Endothelial cell of umbilical vein (primary cell): ENCODE measurements around the gene MEGF11. TPM values are rescaled to one million over a fixed set of nuclear protein-coding genes. Genes with fewer than 3 reads are reported as not detected.

Source experiments
- BruUV-seq: library from RNA; stranded (reverse); fragments of 400-500 nt; replicated peaks from 2 replicates; lab custom pipeline; 2021; lab: Mats Ljungman, UMichigan
- CTCF ChIA-PET: fragments of 300-600, 350-600 bp; sonication (Branson Sonifier 250); formaldehyde crosslinking; loops from one replicate; lab custom pipeline; 2021; ENCODE audit warnings: antibody characterized with exemption, inconsistent platforms; lab: Charles Lee
- POLR2A ChIA-PET: fragments of 300-600, 350-600 bp; sonication (Branson Sonifier 250); formaldehyde crosslinking; loops from one replicate; lab custom pipeline; 2021; ENCODE audit warnings: antibody characterized with exemption, inconsistent platforms; lab: Charles Lee
- DNase-seq: peaks from one replicate; pipeline ENCODE4 v3.0.0-alpha.2; 2011; ENCODE audit warnings: low read depth, low spot score
- FAIRE-seq: peaks from 2 replicates; lab custom pipeline; 2011; peaks lifted over from hg19 to GRCh38; lab: Jason Lieb, UNC
- H2AFZ ChIP-seq: 2 replicates; pipeline ENCODE4 v1.6.0; 2012; ENCODE audit warnings: low read depth, low read length, control low read depth, inconsistent platforms
- H3K27ac ChIP-seq: 2 replicates; pipeline ENCODE4 v1.5.1; 2011; ENCODE audit warnings: low read depth, mild to moderate bottlenecking, control low read depth, low read length, moderate library complexity; ENCODE audit not compliant: insufficient read depth
- H3K27me3 ChIP-seq, 2 experiments: 2 replicates each; pipeline versions ENCODE4 v1.6.0 to v1.6.1; 2011; ENCODE audit warnings: low read length in 2 of 2, mixed read lengths in 1 of 2; ENCODE audit not compliant: control insufficient read depth in 2 of 2, insufficient read depth in 2 of 2
- H3K36me3 ChIP-seq, 2 experiments: 2 replicates in 1 of 2; 3 replicates in 1 of 2; pipeline ENCODE4 v1.5.1; 2011; ENCODE audit warnings: low read length in 2 of 2, mild to moderate bottlenecking in 1 of 2, moderate library complexity in 1 of 2; ENCODE audit not compliant: control insufficient read depth in 2 of 2, insufficient read depth in 2 of 2; ENCODE audit errors: extremely low read depth in 1 of 2
- H3K4me1 ChIP-seq: 3 replicates; pipeline ENCODE4 v1.5.1; 2011; ENCODE audit warnings: mild to moderate bottlenecking, low read length; ENCODE audit not compliant: control insufficient read depth, insufficient read depth; ENCODE audit errors: extremely low read depth
- H3K4me2 ChIP-seq: 2 replicates; pipeline ENCODE4 v1.6.1; 2011; ENCODE audit warnings: low read length, control low read depth, mixed read lengths; ENCODE audit not compliant: insufficient read depth
- H3K4me3 ChIP-seq, 3 experiments: fragments of 200-600 bp in 1 of 3; sonication (generic), shearing (Covaris generic) in 1 of 3; replicated peaks in 1 of 3; 2 replicates each; pipeline ENCODE4 v1.5.1; 2011 to 2016; ENCODE audit warnings: control low read depth in 3 of 3, low read length in 3 of 3, mild to moderate bottlenecking in 2 of 3, inconsistent platforms in 1 of 3, low read depth in 1 of 3, moderate library complexity in 1 of 3; ENCODE audit not compliant: insufficient read depth in 1 of 3
- H3K79me2 ChIP-seq: 2 replicates; pipeline ENCODE4 v1.6.0; 2012; ENCODE audit warnings: low read length, inconsistent platforms; ENCODE audit not compliant: control insufficient read depth, insufficient read depth
- H3K9ac ChIP-seq: replicated peaks from 2 replicates; pipeline ENCODE3; 2011; ENCODE audit warnings: low read length, control low read depth; ENCODE audit not compliant: insufficient read depth; ENCODE audit errors: extremely low read depth
- H3K9me1 ChIP-seq: replicated peaks from 3 replicates; pipeline ENCODE4 v1.6.0; 2011; ENCODE audit warnings: mild to moderate bottlenecking, low read length; ENCODE audit not compliant: control insufficient read depth, insufficient read depth; ENCODE audit errors: extremely low read depth
- H3K9me3 ChIP-seq: replicated peaks from 2 replicates; pipeline ENCODE4 v1.5.1; 2012; ENCODE audit warnings: low read length, inconsistent platforms; ENCODE audit not compliant: control insufficient read depth, insufficient read depth
- H4K20me1 ChIP-seq: replicated peaks from 2 replicates; pipeline ENCODE3; 2011; ENCODE audit warnings: mild to moderate bottlenecking, low read length; ENCODE audit not compliant: control insufficient read depth, insufficient read depth; ENCODE audit errors: extremely low read depth
- EZH2 ChIP-seq: IDR thresholded peaks from 2 replicates; pipeline ENCODE4 v1.6.1; 2012; ENCODE audit warnings: borderline replicate concordance, low read depth, mild to moderate bottlenecking, moderate library complexity, low read length, inconsistent platforms; ENCODE audit not compliant: severe bottlenecking
- FOS ChIP-seq: IDR thresholded peaks from 2 replicates; pipeline ENCODE4 v1.6.1; 2011; ENCODE audit warnings: mild to moderate bottlenecking, low read length, moderate library complexity, borderline replicate concordance; ENCODE audit not compliant: insufficient read depth
- GATA2 ChIP-seq: IDR thresholded peaks from 2 replicates; pipeline ENCODE4 v1.7.0; 2011; ENCODE audit warnings: low read depth, mild to moderate bottlenecking, moderate library complexity, mixed read lengths, low read length; ENCODE audit not compliant: insufficient read length, insufficient read depth
- JUN ChIP-seq: IDR thresholded peaks from 2 replicates; pipeline ENCODE4 v1.6.1; 2011; ENCODE audit warnings: borderline replicate concordance, low read depth; ENCODE audit not compliant: insufficient read length, insufficient read depth
- MYC ChIP-seq: IDR thresholded peaks from one replicate; pipeline ENCODE4 v1.6.1; 2011; ENCODE audit warnings: mild to moderate bottlenecking, low read depth, low read length
- POLR2A ChIP-seq: IDR thresholded peaks from 2 replicates; pipeline ENCODE4 v1.6.1; 2012; ENCODE audit warnings: low read depth, mild to moderate bottlenecking, control low read depth, low read length
- POLR2AphosphoS5 ChIP-seq: IDR thresholded peaks from 2 replicates; pipeline ENCODE4 v1.6.1; 2012; ENCODE audit warnings: low read depth, mild to moderate bottlenecking, control low read depth, low read length, moderate library complexity; ENCODE audit not compliant: insufficient read depth
- dilution Hi-C: fragments of 300-500 bp; cut with MboI; formaldehyde crosslinking; loops from one replicate; pipeline ENCODE4 v1.15.0; 2019; ENCODE audit warnings: low sequenced_read_pairs; ENCODE audit not compliant: extremely low pct_ligation_motif_present
- intact Hi-C: fragments of 100-400 bp; cut with micrococcal nuclease; formaldehyde crosslinking; loops from one replicate; pipeline ENCODE4 v1.10.0; 2022
- polyA plus RNA-seq, 4 experiments: library from polyadenylated mRNA; depleted of rRNA in 3 of 4; stranded (reverse) in 3 of 4; unstranded in 1 of 4; fragments of >200 nt; gene quantifications; 2 replicates each; pipeline versions ENCODE4 v1.2.1 to v1.2.3, GENCODE V29; 2011 to 2012; ENCODE audit warnings: missing spikeins in 1 of 4
- total RNA-seq: library from RNA; stranded (reverse); gene quantifications from 2 replicates; pipeline ENCODE4 v1.2.3, GENCODE V29; 2021
- TF ChIP-seq, protein P1 (sequence below): IDR thresholded peaks from 2 replicates; pipeline ENCODE4 v1.6.1; 2011; ENCODE audit not compliant: insufficient read depth, insufficient read length
- TF ChIP-seq, protein P2 (sequence below), 2 donors: IDR thresholded peaks; 1 replicate in 1 of 2; 2 replicates in 1 of 2; pipeline ENCODE4 v1.5.1; 2011; ENCODE audit warnings: low read length in 2 of 2, mild to moderate bottlenecking in 2 of 2, moderate library complexity in 2 of 2, control low read depth in 1 of 2, inconsistent platforms in 1 of 2, low read depth in 1 of 2; ENCODE audit not compliant: insufficient read depth in 1 of 2; ENCODE audit errors: extremely low read depth in 1 of 2

The MEGF11 gene
- total and polyA plus RNA-seq, 2 donors (not counting 3 experiments of a cell fraction or from before 2014, with no cell fraction given) = not detected

DNA sequence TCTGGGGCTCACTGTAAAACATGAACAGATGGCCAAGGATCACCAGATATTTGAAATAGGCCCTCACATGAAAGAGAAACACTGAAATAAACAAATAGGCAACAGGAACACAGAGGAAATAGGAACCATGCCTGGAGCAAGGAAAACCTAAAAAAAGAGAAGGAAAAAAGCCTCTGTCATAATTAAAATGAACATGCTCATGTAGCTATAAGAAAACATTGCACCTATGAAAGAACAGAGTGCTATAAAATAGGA lies 281.9 kb downstream of the MEGF11 start:
- dilution Hi-C loops (no loop called here), intact Hi-C loops (no loop called here)
- H3K27me3 ChIP-seq = peaks cover 19 to 23% of the 10 kb centered on the region in 2 experiments
- no peaks in the 10 kb centered on the region for H3K36me3 ChIP-seq
- no peaks in the 10 kb centered on the region for H3K9me1 ChIP-seq
- FAIRE-seq (no peak), DNase-seq (no peak)
- no peak overlapping the region for H3K27ac ChIP-seq
- TF ChIP-seq POLR2AphosphoS5 = no peak
- TF ChIP-seq, protein P1, sequence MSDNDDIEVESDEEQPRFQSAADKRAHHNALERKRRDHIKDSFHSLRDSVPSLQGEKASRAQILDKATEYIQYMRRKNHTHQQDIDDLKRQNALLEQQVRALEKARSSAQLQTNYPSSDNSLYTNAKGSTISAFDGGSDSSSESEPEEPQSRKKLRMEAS = no peak
- no peak for TF ChIP-seq POLR2A
- TF ChIP-seq JUN = no peak
- TF ChIP-seq, protein P2, sequence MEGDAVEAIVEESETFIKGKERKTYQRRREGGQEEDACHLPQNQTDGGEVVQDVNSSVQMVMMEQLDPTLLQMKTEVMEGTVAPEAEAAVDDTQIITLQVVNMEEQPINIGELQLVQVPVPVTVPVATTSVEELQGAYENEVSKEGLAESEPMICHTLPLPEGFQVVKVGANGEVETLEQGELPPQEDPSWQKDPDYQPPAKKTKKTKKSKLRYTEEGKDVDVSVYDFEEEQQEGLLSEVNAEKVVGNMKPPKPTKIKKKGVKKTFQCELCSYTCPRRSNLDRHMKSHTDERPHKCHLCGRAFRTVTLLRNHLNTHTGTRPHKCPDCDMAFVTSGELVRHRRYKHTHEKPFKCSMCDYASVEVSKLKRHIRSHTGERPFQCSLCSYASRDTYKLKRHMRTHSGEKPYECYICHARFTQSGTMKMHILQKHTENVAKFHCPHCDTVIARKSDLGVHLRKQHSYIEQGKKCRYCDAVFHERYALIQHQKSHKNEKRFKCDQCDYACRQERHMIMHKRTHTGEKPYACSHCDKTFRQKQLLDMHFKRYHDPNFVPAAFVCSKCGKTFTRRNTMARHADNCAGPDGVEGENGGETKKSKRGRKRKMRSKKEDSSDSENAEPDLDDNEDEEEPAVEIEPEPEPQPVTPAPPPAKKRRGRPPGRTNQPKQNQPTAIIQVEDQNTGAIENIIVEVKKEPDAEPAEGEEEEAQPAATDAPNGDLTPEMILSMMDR (IDR thresholded peaks at IDR 0.05; ENCODE audit: extremely low read depth in 1 of 2, insufficient read depth in 1 of 2, low read depth in 1 of 2, low read length in 2 of 2) = no peak
- no peak for TF ChIP-seq EZH2
- TF ChIP-seq GATA2 = no peak
- TF ChIP-seq MYC = no peak
- TF ChIP-seq FOS = no peak
- H3K9ac ChIP-seq = no peak overlapping the region
- H3K4me1 ChIP-seq = no peaks in the 10 kb centered on the region
- no TSS peak for BruUV-seq
- H4K20me1 ChIP-seq = no peaks in the 10 kb centered on the region
- H3K79me2 ChIP-seq = no peaks in the 10 kb centered on the region
- no peak overlapping the region for H3K4me3 ChIP-seq
- no peak overlapping the region for H3K4me2 ChIP-seq
- POLR2A ChIA-PET = no interaction called here
- H3K9me3 ChIP-seq = no peaks in the 10 kb centered on the region
- CTCF ChIA-PET = no interaction called here
- no peak overlapping the region for H2AFZ ChIP-seq
